PC-9 (cell line): ENCODE results near the gene IQSEC3. TPM values are rescaled to one million over a fixed set of nuclear protein-coding genes. Genes with fewer than 3 reads are reported as not detected.

Experiments
- BruUV-seq: library from RNA; stranded (reverse); fragments of 400-500 nt; replicated peaks from 2 replicates; lab custom pipeline; 2021; lab: Mats Ljungman, UMichigan
- CTCF ChIA-PET: fragments of 300-600 bp; sonication (Branson Sonifier 250); formaldehyde crosslinking; loops from one replicate; lab custom pipeline; 2022; ENCODE audit warnings: antibody characterized with exemption; lab: Charles Lee
- POLR2A ChIA-PET: fragments of 300-600 bp; sonication (Branson Sonifier 250); formaldehyde crosslinking; loops from one replicate; lab custom pipeline; 2022; ENCODE audit warnings: antibody characterized with exemption; ENCODE audit not compliant: unreplicated experiment; lab: Charles Lee
- DNase-seq, 2 experiments: peaks; one replicate each; pipeline versions ENCODE4 v3.0.0 to v3.0.0-alpha.2; 2015 to 2022; ENCODE audit warnings: mixed read lengths in 1 of 2
- H2AFZ ChIP-seq: fragments of 200-600 bp; sonication (generic); 2 replicates; pipeline ENCODE4 v1.8.1; 2017; ENCODE audit warnings: antibody characterized with exemption
- H3F3A ChIP-seq: fragments of 200-600 bp; sonication (generic); 2 replicates; pipeline ENCODE4 v1.8.1; 2017; ENCODE audit warnings: antibody characterized with exemption, mild to moderate bottlenecking, low read depth; ENCODE audit not compliant: insufficient read depth
- H3K27ac ChIP-seq: fragments of 200-600 bp; sonication (generic); 2 replicates; pipeline ENCODE4 v1.6.1; 2016; ENCODE audit warnings: mixed run types
- H3K27me3 ChIP-seq: fragments of 200-600 bp; sonication (generic); 2 replicates; pipeline ENCODE4 v1.6.1; 2016; ENCODE audit warnings: low read depth, mixed run types; ENCODE audit not compliant: insufficient read depth
- H3K36me3 ChIP-seq: fragments of 200-600 bp; sonication (generic); 2 replicates; pipeline ENCODE4 v1.6.1; 2016; ENCODE audit warnings: low read depth, mixed run types
- H3K4me1 ChIP-seq: fragments of 200-600 bp; sonication (generic); replicated peaks from 2 replicates; pipeline ENCODE4 v1.6.1; 2016; ENCODE audit warnings: mixed run types; ENCODE audit not compliant: insufficient read depth
- H3K4me2 ChIP-seq: fragments of 200-600 bp; sonication (generic); 2 replicates; pipeline ENCODE4 v1.6.1; 2017; ENCODE audit warnings: mixed run types
- H3K4me3 ChIP-seq: fragments of 200-600 bp; sonication (generic); 2 replicates; pipeline ENCODE4 v1.6.1; 2016; ENCODE audit warnings: mixed run types
- H3K79me2 ChIP-seq: fragments of 200-600 bp; sonication (generic); 2 replicates; pipeline ENCODE4 v1.6.1; 2017; ENCODE audit warnings: low read depth, mixed run types
- H3K9me2 ChIP-seq: fragments of 200-600 bp; sonication (generic); 2 replicates; pipeline ENCODE4 v1.8.1; 2017; ENCODE audit warnings: mild to moderate bottlenecking; ENCODE audit not compliant: insufficient read depth
- H3K9me3 ChIP-seq: fragments of 200-600 bp; sonication (generic); 2 replicates; pipeline ENCODE4 v1.8.1; 2016; ENCODE audit warnings: low read depth; ENCODE audit not compliant: insufficient read depth
- H4K20me1 ChIP-seq: fragments of 200-600 bp; sonication (generic); 2 replicates; pipeline ENCODE4 v1.8.1; 2017; ENCODE audit not compliant: insufficient read depth
- CTCF ChIP-seq: fragments of 200-600 bp; sonication (generic); conservative IDR thresholded peaks from 2 replicates; pipeline ENCODE4 v1.6.1; 2017; ENCODE audit warnings: mixed run types, antibody characterized with exemption, mild to moderate bottlenecking, moderate library complexity
- EZH2 ChIP-seq: fragments of 200-600 bp; sonication (generic); IDR thresholded peaks from 2 replicates; pipeline ENCODE4 v1.8.0; 2017; ENCODE audit warnings: antibody characterized with exemption, low read depth
- intact Hi-C: fragments of 100-400 bp; cut with micrococcal nuclease; formaldehyde crosslinking; loops from one replicate; pipeline ENCODE4 v1.10.0; 2022; ENCODE audit not compliant: unreplicated experiment
- total RNA-seq: library from RNA; stranded (reverse); gene quantifications from 2 replicates; pipeline ENCODE4 v1.2.3, GENCODE V29; 2021

The IQSEC3 gene
- total RNA-seq, 1 experiment from 2014 or later = not detected

- 0 out of 2 replicates have a peak, but pooled peaks cover 7% of the 10 kb centered on the region for H4K20me1 ChIP-seq
- H3K4me1 ChIP-seq = no peaks in the 10 kb centered on the region
- H3K36me3 ChIP-seq = no peaks in the 10 kb centered on the region
- peaks cover 95% of the 10 kb centered on the region for H3K27me3 ChIP-seq
- no peaks in the 10 kb centered on the region for H3F3A ChIP-seq
- no peak overlapping the region for H3K4me3 ChIP-seq
- no peak overlapping the region for H2AFZ ChIP-seq
- no peak overlapping the region for H3K27ac ChIP-seq
- ChIA-PET POLR2A (no interaction called here), CTCF (no interaction called here)
- H3K9me3 ChIP-seq = no peaks in the 10 kb centered on the region
- intact Hi-C loops = no loop called here
- no TSS peak for BruUV-seq
- H3K9me2 ChIP-seq = no peaks in the 10 kb centered on the region
- H3K79me2 ChIP-seq = no peaks in the 10 kb centered on the region
- DNase-seq = no peak
- H3K4me2 ChIP-seq = no peak overlapping the region
- TF ChIP-seq CTCF = no peak
- no peak for TF ChIP-seq EZH2
These were observed 26.9 kb downstream of the IQSEC3 start for GRCh38 chr12:93266-94005.

GRCh38 chr12:96543-96942 lies 30.0 kb downstream of the IQSEC3 start:
- Histone ChIP-seq H3K36me3 (no peaks in the 10 kb centered on the region), H3K9me3 (no peaks in the 10 kb centered on the region), H3K4me1 (no peaks in the 10 kb centered on the region), H3K27me3 (peaks cover 95% of the 10 kb centered on the region), H3K79me2 (no peaks in the 10 kb centered on the region), H3K4me3 (no peak overlapping the region), H2AFZ (no peak overlapping the region), H3F3A (no peaks in the 10 kb centered on the region), H3K27ac (no peak overlapping the region), H3K9me2 (no peaks in the 10 kb centered on the region), H4K20me1 (0 out of 2 replicates have a peak, but pooled peaks cover 7% of the 10 kb centered on the region), H3K4me2 (no peak overlapping the region)
- TF ChIP-seq CTCF (no peak), EZH2 (no peak)
- no peak for DNase-seq
- CTCF ChIA-PET = no interaction called here
- POLR2A ChIA-PET = interaction anchor here (0.6 kb wide), 1 partner anchor 1320 kb away, joined by 6 read pairs; no protein-coding TSS in a partner anchor
- intact Hi-C loops = no loop called here
- no TSS peak for BruUV-seq

- no peaks in the 10 kb centered on the region for H3K9me3 ChIP-seq
- no TSS peak for BruUV-seq
- no peaks in the 10 kb centered on the region; the same call in 1 of the 2 replicates for H3F3A ChIP-seq
- ChIA-PET POLR2A (no interaction called here), CTCF (interaction anchor here (0.7 kb wide), 1 partner anchor 135 kb away, joined by 6 read pairs; no protein-coding TSS in a partner anchor)
- H3K27ac ChIP-seq = no peak overlapping the region
- no peaks in the 10 kb centered on the region for H3K36me3 ChIP-seq
- no peak overlapping the region; the same call in 1 of the 2 replicates for H2AFZ ChIP-seq
- no peaks in the 10 kb centered on the region for H3K9me2 ChIP-seq
- H4K20me1 ChIP-seq = 0 out of 2 replicates have a peak, but pooled peaks cover 7% of the 10 kb centered on the region
- H3K79me2 ChIP-seq = no peaks in the 10 kb centered on the region
- no peak for TF ChIP-seq EZH2
- TF ChIP-seq CTCF = no peak
- no peaks in the 10 kb centered on the region for H3K4me1 ChIP-seq
- intact Hi-C loops = no loop called here
- H3K4me2 ChIP-seq = peak overlapping the region; percentile 39
- H3K4me3 ChIP-seq = no peak overlapping the region
- H3K27me3 ChIP-seq = peaks cover 75% of the 10 kb centered on the region
- peak in 1 of 2 experiments; percentile 18 for DNase-seq
These were observed 32.4 kb downstream of the IQSEC3 start for GRCh38 chr12:98924-99352.
